Activated CD8-positive, alpha-beta T cell treated with anti-CD3 and anti-CD28 coated beads for 36 hours (primary cell): ENCODE results near the gene GATD1. TPM values are rescaled to one million over a fixed set of nuclear protein-coding genes. Genes with fewer than 3 reads are reported as not detected.

ENCODE experiments used
- ATAC-seq: fragments of 200-7000 bp; cut with Tn5 transposase; one replicate; pipeline ENCODE4 v1.10.0; 2021; ENCODE audit warnings: mild to moderate bottlenecking, moderate library complexity
- CTCF ChIA-PET: fragments of 350-600 bp; sonication (Branson Sonifier 250); formaldehyde crosslinking; loops from one replicate; lab custom pipeline; 2021; ENCODE audit warnings: antibody characterized with exemption; lab: Charles Lee
- POLR2A ChIA-PET: fragments of 350-600 bp; sonication (Branson Sonifier 250); formaldehyde crosslinking; loops from one replicate; lab custom pipeline; 2021; ENCODE audit warnings: antibody characterized with exemption; lab: Charles Lee
- DNase-seq: peaks from one replicate; pipeline ENCODE4 v3.0.0-alpha.2; 2020
- H3K27ac Mint-ChIP-seq: one replicate; pipeline ENCODE4 v1.8.0; 2021; ENCODE audit warnings: mild to moderate bottlenecking, mixed read lengths
- H3K27me3 Mint-ChIP-seq: one replicate; pipeline ENCODE4 v1.8.0; 2021; ENCODE audit warnings: mixed read lengths
- H3K36me3 Mint-ChIP-seq: one replicate; pipeline ENCODE4 v1.8.0; 2021; ENCODE audit warnings: low read depth, mixed read lengths
- H3K4me1 Mint-ChIP-seq: one replicate; pipeline ENCODE4 v1.8.0; 2021; ENCODE audit warnings: low read depth, mixed read lengths
- H3K4me3 Mint-ChIP-seq: one replicate; pipeline ENCODE4 v1.8.0; 2021; ENCODE audit warnings: mild to moderate bottlenecking, moderate library complexity, mixed read lengths
- H3K9me3 Mint-ChIP-seq: one replicate; pipeline ENCODE4 v1.8.0; 2021; ENCODE audit warnings: mixed read lengths
- CTCF ChIP-seq: fragments of 200-600 bp; IDR thresholded peaks from one replicate; pipeline ENCODE4 v1.8.0; 2022; ENCODE audit warnings: antibody characterized with exemption, mild to moderate bottlenecking
- intact Hi-C: fragments of 100-400 bp; cut with micrococcal nuclease; formaldehyde crosslinking; loops from one replicate; pipeline ENCODE4 v1.10.0; 2022
- total RNA-seq, 2 experiments: library from RNA; stranded (reverse); gene quantifications; one replicate each; pipeline ENCODE4 v1.2.3, GENCODE V29; 2021

GATD1 gene
- total RNA-seq, 2 experiments from 2014 or later, result 45.8 to 48.8 TPM

DNA sequence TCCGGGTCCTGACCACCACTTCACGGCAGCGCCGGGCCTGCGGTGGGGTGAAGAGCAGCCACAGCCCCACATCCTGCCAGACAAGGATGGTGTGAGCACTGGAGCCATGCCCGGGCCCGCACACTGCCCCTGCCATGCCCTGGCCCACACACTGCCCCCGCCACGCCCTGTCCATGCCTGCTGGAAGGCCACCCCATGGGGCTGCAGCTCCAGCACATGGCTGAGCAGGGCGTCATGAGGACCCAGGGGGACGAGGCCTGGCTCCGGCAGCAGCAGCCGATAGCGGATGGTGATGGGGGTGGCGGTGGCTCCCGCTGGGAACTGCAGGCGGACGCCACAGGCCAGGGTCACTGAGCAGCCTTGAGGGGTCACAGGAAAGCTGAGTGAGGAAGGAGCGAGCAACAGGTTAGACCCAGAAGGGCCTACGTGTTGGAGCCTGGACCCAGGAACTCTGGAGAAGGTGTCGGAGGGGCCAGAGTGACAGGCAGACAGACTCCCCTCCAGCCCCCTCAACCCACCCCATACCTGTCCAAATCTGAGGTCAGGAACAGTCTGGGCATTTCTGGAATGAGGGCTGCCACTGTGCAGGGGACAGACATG lies 24.8 kb upstream of the GATD1 start:
- H3K36me3 Mint-ChIP-seq, result peaks cover 2% of the 10 kb centered on the region
- TF ChIP-seq CTCF, result no peak
- ATAC-seq (no peak), DNase-seq (no peak)
- no peak overlapping the region for H3K27ac Mint-ChIP-seq
- ChIA-PET CTCF (no interaction called here), POLR2A (interaction anchor here (3.5 kb wide), 1 partner anchor 10 kb away, joined by 22 read pairs; no protein-coding TSS in a partner anchor)
- no peak overlapping the region for H3K4me3 Mint-ChIP-seq
- no peaks in the 10 kb centered on the region for H3K27me3 Mint-ChIP-seq
- H3K9me3 Mint-ChIP-seq, result no peaks in the 10 kb centered on the region
- H3K4me1 Mint-ChIP-seq, result no peaks in the 10 kb centered on the region
- intact Hi-C loops, result no loop called here

GRCh38 chr11:801097-801780 lies 24.0 kb upstream of the GATD1 start:
- Mint-ChIP-seq H3K36me3 (peaks cover 2% of the 10 kb centered on the region), H3K9me3 (no peaks in the 10 kb centered on the region), H3K27me3 (no peaks in the 10 kb centered on the region), H3K4me3 (no peak overlapping the region), H3K4me1 (peaks cover 6% of the 10 kb centered on the region), H3K27ac (no peak overlapping the region)
- ChIA-PET POLR2A (interaction anchor here (0.7 to 3.5 kb wide), 4 partner anchors 11 to 37 kb away, joined by 3 to 22 read pairs (median 4); no protein-coding TSS in a partner anchor), CTCF (no interaction called here)
- DNase-seq (no peak), ATAC-seq (no peak)
- TF ChIP-seq CTCF, result no peak
- intact Hi-C loops, result no loop called here

- POLR2A ChIA-PET, result interaction anchor here (0.7 to 1.8 kb wide), 4 partner anchors 8 to 20 kb away, joined by 3 to 9 read pairs (median 4); no protein-coding TSS in a partner anchor
- no peaks in the 10 kb centered on the region for H3K9me3 Mint-ChIP-seq
- CTCF ChIA-PET, result no interaction called here
- peaks cover 2% of the 10 kb centered on the region for H3K36me3 Mint-ChIP-seq
- no peaks in the 10 kb centered on the region for H3K27me3 Mint-ChIP-seq
- intact Hi-C loops, result no loop called here
- no peak overlapping the region for H3K27ac Mint-ChIP-seq
- H3K4me1 Mint-ChIP-seq, result peaks cover 8% of the 10 kb centered on the region
- no peak for TF ChIP-seq CTCF
- H3K4me3 Mint-ChIP-seq, result no peak overlapping the region
- no peak for DNase-seq
- ATAC-seq, result no peak
Measured at GRCh38 chr11:800473-800872, 23.2 kb upstream of the GATD1 start.

GRCh38 chr11:799641-800316 lies 22.5 kb upstream of the GATD1 start:
- intact Hi-C loops, result no loop called here
- ChIA-PET CTCF (no interaction called here), POLR2A (interaction anchor here (0.7 to 1.8 kb wide), 6 partner anchors 8 to 14 kb away, joined by 3 to 9 read pairs (median 4); partner anchors contain the start of gene RPLP2)
- DNase-seq, result no peak
- no peak overlapping the region for H3K4me3 Mint-ChIP-seq
- H3K4me1 Mint-ChIP-seq, result peaks cover 12% of the 10 kb centered on the region
- H3K36me3 Mint-ChIP-seq, result peaks cover 2% of the 10 kb centered on the region
- H3K27me3 Mint-ChIP-seq, result no peaks in the 10 kb centered on the region
- no peak overlapping the region for H3K27ac Mint-ChIP-seq
- ATAC-seq, result no peak
- H3K9me3 Mint-ChIP-seq, result no peaks in the 10 kb centered on the region
- no peak for TF ChIP-seq CTCF
